Stimulated activated CD8-positive, alpha-beta memory T cell treated with anti-CD3 and anti-CD28 coated beads, Interleukin-15, amount 100 ng/mL, for 24 hours (primary cell): Measurements from ENCODE around the gene DMRT3.

ENCODE experiments used
- DNase-seq: peaks from one replicate; pipeline ENCODE4 v3.0.0-alpha.2; 2020; ENCODE audit warnings: low read depth

DMRT3 gene

DNA sequence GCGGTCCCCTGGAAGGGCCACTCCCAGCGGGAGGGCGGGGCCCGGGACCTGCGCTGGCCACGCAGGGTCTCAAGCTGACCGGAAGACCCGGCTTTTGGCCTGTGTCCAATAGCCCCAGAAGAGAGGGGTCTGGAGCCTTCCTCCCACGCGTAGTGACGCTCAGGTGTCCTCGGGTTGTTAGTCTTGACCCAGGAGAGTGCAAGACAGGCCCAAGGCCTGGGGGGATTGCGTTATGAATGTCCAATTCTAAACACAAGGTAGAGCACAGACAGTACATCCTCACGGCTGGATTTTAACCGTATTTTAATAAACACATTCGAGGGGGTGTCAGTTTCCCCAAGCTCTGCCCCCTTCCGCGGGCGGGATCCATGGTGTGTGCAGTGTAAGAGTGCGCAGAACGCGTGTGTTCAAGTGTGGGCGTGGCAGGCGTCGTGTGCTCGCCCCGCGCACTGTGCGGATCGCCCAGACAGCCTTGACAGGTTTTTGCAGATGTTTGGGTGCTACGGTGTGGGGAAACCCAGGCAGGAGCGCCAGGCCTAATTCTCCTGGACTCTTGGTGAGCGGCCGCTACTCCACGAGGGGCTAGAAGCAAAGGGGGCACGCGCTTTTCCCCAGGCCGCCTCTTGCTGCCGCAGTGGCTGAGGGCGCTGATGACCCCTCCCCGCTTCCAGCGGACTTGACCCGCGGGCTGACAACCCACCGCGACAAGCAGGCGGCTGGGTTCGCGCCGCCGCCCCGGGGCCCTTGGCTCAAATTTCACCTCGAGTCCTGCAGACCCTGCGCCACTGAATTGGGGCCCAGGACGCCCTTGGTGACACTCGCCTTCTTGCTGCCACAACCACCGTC, 6.1 kb upstream of the DMRT3 start:
- DNase-seq = no peak

DNA sequence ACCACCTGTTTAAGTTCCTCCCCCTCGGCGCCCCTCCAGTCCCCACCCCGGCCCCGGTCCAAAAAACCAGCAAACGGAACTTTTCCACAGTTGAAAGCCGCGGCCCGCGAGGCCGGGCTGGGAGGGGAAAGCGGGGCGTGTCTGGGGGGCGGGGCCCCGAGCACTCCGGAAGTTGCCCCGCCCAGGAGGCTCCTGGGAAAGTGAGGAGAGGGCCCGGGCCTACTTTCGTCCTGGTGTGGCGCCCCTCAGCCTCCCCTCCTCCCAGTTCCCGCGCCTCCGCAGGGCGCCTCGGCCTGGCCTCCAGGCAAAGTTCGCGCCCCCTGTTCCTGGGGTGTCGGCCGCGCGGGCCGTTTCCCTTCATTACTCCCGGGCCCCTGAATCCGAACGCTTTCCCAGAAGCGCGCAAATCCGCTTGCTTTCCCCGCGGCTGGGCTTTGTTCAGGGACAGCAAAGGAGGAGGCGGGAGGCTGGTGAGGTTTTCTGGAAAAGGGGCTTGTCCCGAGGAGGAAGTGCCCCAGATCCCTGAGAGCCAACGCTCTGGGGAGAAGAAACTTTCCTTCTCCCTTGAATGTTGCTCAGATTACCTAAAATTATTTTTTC, 4.5 kb upstream of the DMRT3 start:
- no peak for DNase-seq

DNA sequence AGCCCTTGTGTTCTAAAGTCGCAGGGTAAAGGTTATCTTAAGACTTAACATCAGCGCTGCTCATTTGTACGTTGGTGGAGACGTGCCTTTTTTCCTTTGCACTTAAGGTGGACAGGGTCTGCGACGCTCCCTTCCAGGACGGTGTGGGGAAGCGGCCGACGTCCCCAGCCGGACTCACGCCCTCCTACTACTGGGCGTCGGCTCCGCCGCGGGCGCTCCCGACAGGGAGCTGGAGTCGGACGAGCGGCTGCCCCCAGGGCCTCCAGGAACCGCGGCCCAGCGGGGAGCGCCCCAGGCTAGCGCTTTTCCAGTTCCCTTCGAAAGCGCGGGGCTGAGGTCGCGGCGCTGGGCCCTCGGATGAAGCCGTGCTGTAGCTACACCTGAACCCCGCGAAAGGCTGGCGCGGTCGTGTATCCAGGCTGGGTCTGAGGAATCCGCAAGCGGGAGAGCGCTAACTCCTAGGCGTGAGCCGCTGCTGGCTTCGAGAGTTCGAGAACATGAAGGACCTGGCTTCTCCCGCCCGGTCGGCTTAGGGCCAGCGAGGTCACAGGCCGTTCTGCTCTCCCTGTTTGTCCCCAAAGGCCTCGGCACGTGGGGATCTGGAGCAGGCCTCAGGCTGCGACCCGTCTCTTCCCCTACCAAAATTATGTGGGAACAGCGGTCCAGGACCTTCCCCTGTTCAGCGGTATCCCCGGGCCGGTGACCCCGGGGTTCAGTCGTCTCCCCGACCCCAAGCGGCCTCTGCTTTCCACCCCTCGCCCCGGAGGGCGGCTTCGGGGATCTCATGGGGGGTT, 3.8 kb upstream of the DMRT3 start:
- no peak for DNase-seq

DNA sequence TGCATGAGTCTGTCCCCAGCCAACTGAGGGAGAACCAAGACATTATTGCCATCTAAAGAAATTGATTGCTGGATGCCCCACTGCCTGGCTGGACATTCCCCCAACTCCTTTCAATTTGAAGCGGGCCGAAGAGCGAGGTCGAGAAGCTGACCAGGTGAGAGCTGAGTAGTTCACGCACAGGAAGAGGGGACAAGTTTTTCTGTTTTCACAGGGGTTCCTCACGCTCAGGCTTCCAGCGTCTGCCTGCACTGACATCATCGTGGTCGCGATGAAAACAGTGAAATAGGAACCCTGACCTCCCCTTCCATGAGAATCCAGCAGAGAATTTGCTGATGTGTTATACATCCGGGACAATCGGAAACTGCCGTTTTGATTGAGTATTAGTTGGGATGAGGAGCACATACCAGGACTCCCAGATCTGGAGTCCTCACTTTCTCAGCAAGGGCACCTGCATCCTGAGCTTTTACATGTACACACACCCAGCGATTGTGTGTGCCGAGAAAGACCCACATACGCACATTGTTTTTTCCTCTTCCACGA, 3.1 kb upstream of the DMRT3 start:
- DNase-seq = no peak

DNA sequence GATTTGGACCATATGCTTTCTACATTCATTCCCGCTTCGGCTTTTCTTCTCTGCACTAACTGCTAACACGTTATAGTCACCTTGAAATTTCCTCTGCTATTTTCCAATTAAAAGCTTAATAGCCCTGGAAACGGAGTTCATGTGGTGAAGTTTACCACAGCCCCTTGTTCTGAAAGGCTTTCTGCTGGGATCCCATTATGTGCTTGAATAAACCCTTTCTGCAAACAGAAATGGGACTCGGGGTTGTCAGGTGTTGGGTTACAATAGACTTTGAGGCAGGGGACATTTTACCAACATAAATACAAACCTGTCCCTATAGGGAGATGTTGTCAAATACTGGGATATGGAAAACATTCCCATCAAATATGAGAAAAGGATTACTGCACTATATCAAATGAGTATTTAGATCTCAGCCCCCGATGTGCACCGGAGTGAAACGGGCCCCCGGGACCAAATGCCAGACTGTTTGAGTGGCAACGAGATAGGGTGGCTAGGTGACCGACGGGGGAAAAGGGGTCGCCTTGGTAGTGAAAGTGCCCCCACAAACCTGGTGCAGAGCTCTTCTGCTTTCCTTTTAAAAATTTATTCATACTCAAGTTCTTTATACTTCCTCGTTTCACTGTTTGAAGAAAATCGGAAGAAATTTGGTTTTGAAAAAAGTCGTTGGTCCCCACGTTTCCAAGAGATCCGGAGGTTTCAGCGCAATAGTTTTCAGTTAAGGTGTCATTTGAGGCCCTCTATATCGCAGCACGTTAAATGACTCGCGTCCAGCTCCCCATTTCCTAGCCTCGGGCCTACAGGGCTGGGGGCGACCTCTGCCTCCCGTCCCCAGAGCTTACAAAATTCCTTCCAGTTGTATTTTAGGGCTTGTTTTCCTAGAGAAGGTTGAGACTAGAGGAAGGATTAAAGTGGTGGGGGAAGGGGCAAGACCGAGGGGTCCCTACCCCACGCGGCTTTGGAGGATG, 2.1 kb upstream of the DMRT3 start:
- no peak for DNase-seq

GRCh38 chr9:974996-975739, 1.3 kb upstream of the DMRT3 start:
- DNase-seq = no peak

DNA sequence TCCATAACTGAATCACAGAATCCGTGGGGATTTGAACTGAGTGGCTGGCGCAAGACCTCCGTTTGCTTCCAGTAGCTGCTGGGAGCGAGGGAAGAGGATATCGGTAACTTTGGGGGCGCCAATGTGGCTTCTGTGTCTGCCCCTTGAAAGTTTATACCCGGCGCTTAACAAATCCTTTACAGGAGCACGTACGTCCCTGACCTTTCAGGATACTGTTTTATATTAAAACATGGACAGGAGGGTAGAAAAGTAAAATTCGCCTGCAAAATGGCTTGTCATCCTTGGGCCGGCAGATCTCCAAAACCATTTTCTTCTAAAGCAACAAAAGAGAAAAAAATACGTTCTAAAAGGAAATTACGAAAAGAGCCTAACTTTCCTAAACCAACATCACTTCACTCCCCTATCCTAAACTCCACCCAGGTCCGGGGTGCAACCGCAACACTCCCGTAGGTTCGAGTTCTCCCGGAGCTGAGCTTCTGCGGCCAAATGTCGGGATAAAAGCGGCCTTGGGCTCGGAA, 656 bp upstream of the DMRT3 start:
- DNase-seq = no peak

- DNase-seq = no peak
These were observed 735 bp downstream of the DMRT3 start for GRCh38 chr9:976943-977837.

DNA sequence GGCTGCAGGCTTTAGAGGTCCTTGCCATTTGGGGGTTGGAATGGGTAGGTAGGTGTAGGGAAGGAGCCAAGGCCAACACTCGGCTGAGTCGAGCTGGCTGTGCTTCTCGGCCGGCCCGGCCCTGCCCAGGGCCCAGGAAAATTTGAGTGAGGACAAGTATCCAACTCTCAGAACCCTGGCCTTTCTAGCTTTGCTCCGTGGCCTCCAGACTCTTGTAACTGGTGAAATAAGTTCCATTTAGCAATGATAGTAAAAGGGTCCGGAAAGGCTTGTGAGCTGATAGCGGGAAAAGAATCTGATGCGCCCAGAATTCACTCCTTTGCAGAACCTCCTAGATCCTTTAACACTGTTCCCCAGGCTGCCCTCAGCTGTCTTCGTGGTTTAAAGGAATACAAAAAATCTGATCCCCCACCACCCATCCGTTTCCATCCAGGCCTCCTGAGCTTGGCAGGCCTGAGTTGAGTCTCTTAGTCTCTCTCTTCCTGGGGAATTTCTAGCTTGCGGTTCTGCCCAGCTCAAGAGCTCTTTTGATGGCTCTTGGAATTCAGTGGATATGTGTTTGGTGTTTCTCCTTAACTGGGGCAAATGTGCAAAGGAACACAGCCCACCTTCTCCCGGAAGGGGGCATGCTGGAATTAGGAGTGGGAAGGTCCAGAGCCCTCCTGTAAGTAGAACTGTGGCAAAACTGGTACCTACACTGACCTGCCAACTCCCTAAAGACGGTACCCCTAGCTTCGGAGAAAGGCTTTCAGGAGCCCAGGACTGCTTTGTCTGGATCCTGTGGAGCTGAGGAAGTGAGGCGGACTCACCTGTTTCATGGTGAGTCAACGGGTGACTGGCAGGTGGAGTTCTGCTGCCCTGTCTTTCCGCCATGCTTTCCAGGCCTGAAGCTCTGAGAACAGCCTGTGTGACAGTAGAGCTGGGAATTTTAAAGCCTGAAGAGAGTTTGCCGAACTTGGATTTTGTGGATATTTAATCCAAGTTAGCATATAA, 1.7 kb downstream of the DMRT3 start:
- no peak for DNase-seq

DNA sequence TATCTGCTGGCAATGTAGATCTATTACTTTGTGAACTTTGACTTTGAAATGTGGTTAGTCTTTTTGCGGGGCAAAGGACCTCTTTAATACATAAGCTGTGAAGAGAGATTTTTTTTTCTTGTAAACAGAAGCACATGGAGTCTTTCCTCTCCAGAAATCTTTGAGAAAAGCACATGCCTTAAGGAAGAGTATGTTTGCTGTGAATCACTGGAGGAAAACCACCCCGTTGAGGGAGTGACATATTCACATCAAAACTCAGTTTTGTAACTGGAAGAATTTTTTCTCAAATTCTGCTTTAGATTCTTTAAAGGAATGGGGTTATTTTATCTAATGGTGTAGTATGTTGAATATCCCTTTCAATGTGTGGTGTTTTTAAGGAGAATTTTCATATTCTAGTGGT, 3.5 kb downstream of the DMRT3 start:
- DNase-seq = no peak

GRCh38 chr9:980640-981039, 4.2 kb downstream of the DMRT3 start:
- no peak for DNase-seq

DNA sequence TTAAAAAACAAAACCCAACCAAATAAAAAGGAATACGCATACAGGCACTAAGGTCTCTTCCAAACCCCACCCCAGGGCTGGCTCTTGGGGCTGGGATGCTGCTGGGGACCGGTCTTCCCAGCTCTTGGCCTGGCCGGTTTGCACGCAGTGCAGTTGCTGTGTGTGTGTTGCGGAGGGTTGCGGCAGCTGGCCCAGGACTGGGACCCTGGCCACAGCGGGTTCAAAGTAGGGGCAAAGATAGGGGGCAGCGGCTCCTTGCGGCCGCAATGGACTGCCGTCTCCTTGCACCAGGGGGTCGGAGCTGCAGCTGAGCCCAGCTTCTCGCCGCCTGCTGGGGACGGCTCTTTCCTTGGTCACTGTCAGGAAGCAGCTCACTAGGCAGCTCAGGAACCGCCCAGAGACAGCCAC, 5.0 kb downstream of the DMRT3 start:
- DNase-seq = no peak

DNA sequence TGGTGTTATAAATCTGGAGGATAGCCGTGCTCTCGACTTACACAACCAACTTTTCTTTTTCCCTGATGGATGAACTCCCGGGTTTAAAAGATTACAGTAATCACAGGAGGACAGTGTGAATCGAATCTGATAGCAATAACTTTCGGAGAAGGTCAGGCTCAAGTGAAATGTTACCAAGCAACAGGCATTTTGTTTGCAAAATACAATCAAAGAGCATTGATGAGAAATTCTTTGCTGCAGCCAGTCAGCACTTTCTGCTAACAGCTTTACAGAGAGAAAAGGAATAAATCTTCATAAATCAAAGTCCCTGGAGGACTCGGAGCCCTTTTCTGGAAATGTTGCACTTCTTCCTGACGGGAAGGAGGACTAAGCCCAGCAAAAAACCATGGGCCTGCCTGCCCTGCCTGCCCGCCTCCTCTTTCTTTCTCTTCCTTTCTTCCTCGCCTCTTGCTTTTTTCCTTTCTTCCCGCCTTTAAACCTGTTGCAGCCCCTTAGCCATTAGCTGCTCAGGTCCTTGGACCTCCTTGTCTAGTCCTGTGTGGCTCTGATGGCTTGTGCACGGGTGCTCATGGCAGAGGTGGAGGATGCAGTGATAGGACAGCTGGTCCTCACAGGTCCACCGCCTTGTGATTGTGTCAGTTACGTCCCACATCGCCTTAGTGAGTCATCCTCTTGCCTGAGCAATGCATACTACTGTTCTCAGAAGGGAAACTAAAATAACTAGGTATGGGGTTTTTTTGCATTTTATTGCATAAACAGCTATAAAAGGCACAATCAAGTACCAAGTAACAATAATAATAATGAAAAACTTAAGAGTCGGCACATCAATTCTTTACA, 6.2 kb downstream of the DMRT3 start:
- no peak for DNase-seq

DNA sequence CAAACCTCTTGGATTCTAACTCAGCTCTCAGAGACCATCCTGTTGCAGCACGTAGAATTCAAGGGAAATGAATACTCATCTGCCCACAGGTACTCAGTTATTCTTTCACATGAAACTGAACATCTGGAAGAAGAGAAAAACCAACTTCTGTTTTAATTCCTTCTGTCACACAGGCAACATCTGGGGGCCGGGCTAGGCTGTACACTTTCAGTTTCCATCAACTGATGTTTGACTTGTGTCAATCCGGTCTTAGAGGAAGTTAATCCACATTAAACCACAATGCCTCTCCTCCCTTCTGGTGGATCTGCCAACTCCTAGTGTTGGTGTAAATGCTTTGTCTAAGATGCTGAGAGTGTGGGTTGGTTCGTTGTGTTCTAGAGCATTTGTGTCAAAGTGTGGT, 17.6 kb downstream of the DMRT3 start:
- DNase-seq = no peak

- no peak for DNase-seq
These were observed 18.7 kb downstream of the DMRT3 start for GRCh38 chr9:995192-995591.

DNA sequence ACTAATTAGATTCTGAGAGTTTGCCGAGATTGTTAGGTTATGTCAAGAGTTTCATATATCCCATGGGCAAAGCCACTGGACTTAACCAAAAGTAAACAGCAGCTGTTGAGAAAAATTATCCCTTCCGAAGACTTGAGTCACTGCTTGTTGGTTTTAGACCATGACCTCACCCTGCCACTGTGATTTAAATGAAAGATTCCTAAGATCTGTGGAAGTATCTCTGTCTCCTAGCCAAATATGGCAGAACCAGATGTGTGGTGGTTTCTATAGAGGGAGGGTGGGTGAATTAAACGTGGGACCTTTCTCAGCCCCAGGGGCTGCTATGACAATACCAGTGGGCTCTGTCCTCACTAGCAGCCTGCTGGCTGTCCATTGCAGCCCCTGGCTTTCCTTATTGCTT, 19.3 kb downstream of the DMRT3 start:
- DNase-seq = no peak
